HepG2 (cell line): ENCODE data around the gene PLPPR3.

Source experiments
- CHD4 ChIP-seq: fragments of 200-600 bp; sonication (generic); IDR thresholded peaks from 2 replicates; pipeline ENCODE4 v1.7.0; 2017; ENCODE audit warnings: mild to moderate bottlenecking, low read length, borderline replicate concordance
- FOSL2 ChIP-seq: sonication (generic); formaldehyde crosslinking; IDR thresholded peaks from 2 replicates; pipeline ENCODE4 v1.4.0; 2020; ENCODE audit warnings: missing genetic modification reagents
- HNRNPH1 ChIP-seq: fragments of 200-400 bp; formaldehyde crosslinking; optimal IDR thresholded peaks from 2 replicates; pipeline ENCODE3; 2017; ENCODE audit warnings: mild to moderate bottlenecking, low read depth, low read length
- MYNN ChIP-seq: sonication (generic); formaldehyde crosslinking; IDR thresholded peaks from 2 replicates; pipeline ENCODE4 v1.4.0; 2020; ENCODE audit warnings: mild to moderate bottlenecking, low read depth, missing genetic modification reagents
- POLR2A ChIP-seq, 2 experiments: IDR thresholded peaks; 2 replicates each; pipeline ENCODE4 v1.6.1; 2011; ENCODE audit warnings: low read depth in 2 of 2, low read length in 2 of 2, mild to moderate bottlenecking in 1 of 2, moderate library complexity in 1 of 2; ENCODE audit not compliant: insufficient read depth in 1 of 2
- POLR2AphosphoS5 ChIP-seq: IDR thresholded peaks from 2 replicates; pipeline ENCODE4 v1.6.1; 2012; ENCODE audit warnings: low read depth, low read length
- SP4 ChIP-seq: sonication (generic); formaldehyde crosslinking; IDR thresholded peaks from 2 replicates; pipeline ENCODE4 v1.8.1; 2023; ENCODE audit warnings: mild to moderate bottlenecking, missing genetic modification reagents
- TAF1 ChIP-seq: sonication (generic); formaldehyde crosslinking; IDR thresholded peaks from 2 replicates; pipeline ENCODE4 v1.4.0; 2020; ENCODE audit warnings: missing genetic modification reagents
- WIZ ChIP-seq: sonication (generic); formaldehyde crosslinking; IDR thresholded peaks from 2 replicates; pipeline ENCODE4 v1.5.1; 2020; ENCODE audit warnings: mild to moderate bottlenecking, missing genetic modification reagents
- TF ChIP-seq, protein P1 (sequence below), 2 experiments: IDR thresholded peaks; 2 replicates each; pipeline ENCODE4 v1.6.1; 2011 to 2012; ENCODE audit warnings: low read length in 2 of 2, borderline replicate concordance in 1 of 2, low read depth in 1 of 2, mild to moderate bottlenecking in 1 of 2, moderate library complexity in 1 of 2
- TF ChIP-seq, protein P2 (sequence below): sonication (generic); formaldehyde crosslinking; IDR thresholded peaks from 2 replicates; pipeline ENCODE4 v1.5.1; 2020; ENCODE audit warnings: missing genetic modification reagents, mild to moderate bottlenecking, borderline replicate concordance
- TF ChIP-seq, protein P3 (sequence below): sonication (generic); formaldehyde crosslinking; IDR thresholded peaks from 2 replicates; pipeline ENCODE4 v1.4.0; 2020; ENCODE audit warnings: missing genetic modification reagents

DNA sequence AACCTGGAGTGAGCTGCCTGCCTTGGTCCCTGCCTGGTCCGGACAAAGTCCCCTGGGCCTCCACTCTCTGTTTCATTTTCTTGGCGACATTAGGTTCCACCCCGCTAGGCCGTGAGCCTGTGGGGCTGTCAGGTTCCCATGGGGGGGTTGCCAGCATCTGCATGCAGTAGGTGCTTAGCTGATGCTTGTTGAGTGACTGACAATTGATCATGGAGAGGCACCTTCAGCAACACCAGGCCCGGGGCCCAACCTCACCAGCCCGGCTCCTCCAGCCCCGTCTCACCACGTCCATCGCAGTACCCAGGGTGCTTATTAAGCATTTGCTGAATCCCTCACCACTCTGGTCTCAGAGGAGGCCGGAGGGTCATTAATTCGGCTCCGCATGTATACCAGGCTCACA lies 57.5 kb downstream of the PLPPR3 start:
- TF ChIP-seq FOSL2 (CRISPR knock-in tag) (no peak), HNRNPH1 (no peak), POLR2AphosphoS5 (no peak), TAF1 (CRISPR knock-in tag) (no peak), MYNN (CRISPR knock-in tag) (no peak), SP4 (CRISPR knock-in tag) (no peak), CHD4 (no peak), WIZ (CRISPR knock-in tag) (no peak), POLR2A (IDR thresholded peaks at IDR 0.05; ENCODE audit: insufficient read depth in 1 of 2, low read depth in 2 of 2, low read length in 2 of 2) (no peak)
- TF ChIP-seq, protein P1, sequence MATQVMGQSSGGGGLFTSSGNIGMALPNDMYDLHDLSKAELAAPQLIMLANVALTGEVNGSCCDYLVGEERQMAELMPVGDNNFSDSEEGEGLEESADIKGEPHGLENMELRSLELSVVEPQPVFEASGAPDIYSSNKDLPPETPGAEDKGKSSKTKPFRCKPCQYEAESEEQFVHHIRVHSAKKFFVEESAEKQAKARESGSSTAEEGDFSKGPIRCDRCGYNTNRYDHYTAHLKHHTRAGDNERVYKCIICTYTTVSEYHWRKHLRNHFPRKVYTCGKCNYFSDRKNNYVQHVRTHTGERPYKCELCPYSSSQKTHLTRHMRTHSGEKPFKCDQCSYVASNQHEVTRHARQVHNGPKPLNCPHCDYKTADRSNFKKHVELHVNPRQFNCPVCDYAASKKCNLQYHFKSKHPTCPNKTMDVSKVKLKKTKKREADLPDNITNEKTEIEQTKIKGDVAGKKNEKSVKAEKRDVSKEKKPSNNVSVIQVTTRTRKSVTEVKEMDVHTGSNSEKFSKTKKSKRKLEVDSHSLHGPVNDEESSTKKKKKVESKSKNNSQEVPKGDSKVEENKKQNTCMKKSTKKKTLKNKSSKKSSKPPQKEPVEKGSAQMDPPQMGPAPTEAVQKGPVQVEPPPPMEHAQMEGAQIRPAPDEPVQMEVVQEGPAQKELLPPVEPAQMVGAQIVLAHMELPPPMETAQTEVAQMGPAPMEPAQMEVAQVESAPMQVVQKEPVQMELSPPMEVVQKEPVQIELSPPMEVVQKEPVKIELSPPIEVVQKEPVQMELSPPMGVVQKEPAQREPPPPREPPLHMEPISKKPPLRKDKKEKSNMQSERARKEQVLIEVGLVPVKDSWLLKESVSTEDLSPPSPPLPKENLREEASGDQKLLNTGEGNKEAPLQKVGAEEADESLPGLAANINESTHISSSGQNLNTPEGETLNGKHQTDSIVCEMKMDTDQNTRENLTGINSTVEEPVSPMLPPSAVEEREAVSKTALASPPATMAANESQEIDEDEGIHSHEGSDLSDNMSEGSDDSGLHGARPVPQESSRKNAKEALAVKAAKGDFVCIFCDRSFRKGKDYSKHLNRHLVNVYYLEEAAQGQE (IDR thresholded peaks at IDR 0.05; ENCODE audit: borderline replicate concordance in 1 of 2, low read depth in 1 of 2, low read length in 2 of 2): no peak
- TF ChIP-seq, protein P2, sequence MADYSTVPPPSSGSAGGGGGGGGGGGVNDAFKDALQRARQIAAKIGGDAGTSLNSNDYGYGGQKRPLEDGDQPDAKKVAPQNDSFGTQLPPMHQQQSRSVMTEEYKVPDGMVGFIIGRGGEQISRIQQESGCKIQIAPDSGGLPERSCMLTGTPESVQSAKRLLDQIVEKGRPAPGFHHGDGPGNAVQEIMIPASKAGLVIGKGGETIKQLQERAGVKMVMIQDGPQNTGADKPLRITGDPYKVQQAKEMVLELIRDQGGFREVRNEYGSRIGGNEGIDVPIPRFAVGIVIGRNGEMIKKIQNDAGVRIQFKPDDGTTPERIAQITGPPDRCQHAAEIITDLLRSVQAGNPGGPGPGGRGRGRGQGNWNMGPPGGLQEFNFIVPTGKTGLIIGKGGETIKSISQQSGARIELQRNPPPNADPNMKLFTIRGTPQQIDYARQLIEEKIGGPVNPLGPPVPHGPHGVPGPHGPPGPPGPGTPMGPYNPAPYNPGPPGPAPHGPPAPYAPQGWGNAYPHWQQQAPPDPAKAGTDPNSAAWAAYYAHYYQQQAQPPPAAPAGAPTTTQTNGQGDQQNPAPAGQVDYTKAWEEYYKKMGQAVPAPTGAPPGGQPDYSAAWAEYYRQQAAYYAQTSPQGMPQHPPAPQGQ (CRISPR knock-in tag): no peak
- TF ChIP-seq, protein P3, sequence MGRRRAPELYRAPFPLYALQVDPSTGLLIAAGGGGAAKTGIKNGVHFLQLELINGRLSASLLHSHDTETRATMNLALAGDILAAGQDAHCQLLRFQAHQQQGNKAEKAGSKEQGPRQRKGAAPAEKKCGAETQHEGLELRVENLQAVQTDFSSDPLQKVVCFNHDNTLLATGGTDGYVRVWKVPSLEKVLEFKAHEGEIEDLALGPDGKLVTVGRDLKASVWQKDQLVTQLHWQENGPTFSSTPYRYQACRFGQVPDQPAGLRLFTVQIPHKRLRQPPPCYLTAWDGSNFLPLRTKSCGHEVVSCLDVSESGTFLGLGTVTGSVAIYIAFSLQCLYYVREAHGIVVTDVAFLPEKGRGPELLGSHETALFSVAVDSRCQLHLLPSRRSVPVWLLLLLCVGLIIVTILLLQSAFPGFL (CRISPR knock-in tag): no peak
